ENCODE data around the gene ARID1B.

ARID1B gene

DNA sequence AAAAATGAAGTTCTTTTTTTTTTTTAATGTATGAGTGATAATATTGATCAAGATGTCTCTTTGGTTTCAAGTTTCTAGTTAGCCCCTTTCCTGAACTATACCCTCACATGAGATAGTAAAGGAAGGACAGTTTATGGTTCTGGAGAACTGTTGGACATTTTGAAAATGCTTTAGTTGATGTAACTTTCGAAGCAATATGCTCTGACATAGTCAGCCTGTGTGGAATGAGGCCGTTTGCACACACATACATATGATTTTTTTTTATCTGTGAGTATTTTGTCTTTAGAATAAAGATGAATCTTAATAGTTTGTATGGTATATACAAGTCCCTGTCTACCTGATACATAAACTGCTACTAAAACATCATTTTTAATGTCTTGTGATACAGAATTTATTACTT lies 177.0 kb downstream of the ARID1B start:
- no peak for DNase-seq (ENCODE audit: extremely low read depth in 1 of 2, low read depth in 1 of 2)

DNA sequence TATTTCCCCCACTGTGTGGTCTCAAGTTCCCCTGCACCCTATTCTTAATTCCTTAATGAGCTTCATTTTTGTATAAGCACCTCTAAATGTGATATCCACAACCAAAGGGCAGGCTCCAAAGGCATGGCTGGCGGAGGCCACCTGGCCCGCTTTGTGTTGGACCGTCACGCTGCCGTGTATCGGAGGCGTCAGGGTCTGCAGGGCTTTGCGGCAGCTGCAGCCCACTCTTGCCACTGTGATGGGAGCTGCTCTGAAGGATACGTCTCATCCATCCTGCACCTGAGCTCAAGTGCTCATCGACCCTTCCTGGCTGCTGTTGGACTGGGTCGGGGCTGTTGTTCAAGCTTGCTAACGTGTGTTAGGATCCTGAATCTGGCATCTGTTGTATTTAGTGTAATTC lies 177.6 kb downstream of the ARID1B start:
- DNase-seq (ENCODE audit: extremely low read depth in 1 of 2, low read depth in 1 of 2), result no peak

DNA sequence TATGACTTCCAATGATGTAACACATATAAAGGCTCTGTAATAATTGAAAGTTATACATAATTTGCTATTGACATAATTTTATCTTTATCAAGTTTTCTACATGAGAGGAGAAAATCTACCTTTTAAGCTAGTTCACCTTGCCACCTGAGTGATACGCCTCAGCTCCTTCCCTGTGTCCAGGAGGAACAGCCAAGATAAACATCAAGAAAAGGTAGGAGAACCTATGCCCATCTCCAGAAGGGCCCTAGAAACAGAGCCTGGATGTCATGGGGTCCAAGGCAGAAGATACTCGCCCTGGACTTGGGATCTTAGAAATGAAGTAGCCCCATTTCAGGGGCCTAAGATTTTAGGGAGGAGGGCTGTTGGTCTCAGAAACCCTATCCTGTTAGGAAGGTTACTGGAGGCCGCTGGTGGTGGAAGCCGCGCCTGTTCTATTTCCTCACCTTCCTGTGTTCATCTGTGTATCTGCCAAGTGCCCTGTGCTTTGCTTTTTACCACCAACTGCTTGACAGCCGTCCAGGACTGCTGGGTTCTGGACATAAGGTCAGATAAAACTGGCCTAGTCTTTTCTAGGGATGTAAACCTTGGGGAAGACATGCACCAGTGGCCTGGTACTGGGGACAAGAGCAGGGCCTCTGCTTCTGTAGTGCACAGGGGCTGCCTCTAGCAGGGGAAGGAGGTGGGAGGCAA lies 178.5 kb downstream of the ARID1B start:
- no peak for DNase-seq (ENCODE audit: extremely low read depth in 1 of 2, low read depth in 1 of 2)

DNA sequence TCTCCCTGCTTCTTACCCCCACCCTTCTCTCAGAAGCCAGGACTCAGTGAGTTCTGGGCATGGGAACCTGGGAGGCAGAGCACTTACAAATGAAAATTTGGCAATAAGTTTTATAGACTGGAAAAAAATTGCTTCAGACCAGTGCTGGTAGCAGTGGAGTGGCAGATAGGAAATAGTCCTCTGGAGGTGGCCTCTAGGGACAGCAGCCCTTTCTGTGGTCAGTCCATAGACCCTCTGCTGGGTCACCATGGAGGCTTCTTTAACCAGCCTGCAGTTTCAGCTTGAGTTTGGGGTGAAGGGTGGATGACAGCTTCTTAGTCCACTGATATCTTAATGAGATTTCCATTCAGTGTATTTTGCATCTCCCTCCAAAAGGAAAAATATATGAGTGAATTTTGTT lies 179.1 kb downstream of the ARID1B start:
- no peak for DNase-seq (ENCODE audit: extremely low read depth in 1 of 2, low read depth in 1 of 2)

DNA sequence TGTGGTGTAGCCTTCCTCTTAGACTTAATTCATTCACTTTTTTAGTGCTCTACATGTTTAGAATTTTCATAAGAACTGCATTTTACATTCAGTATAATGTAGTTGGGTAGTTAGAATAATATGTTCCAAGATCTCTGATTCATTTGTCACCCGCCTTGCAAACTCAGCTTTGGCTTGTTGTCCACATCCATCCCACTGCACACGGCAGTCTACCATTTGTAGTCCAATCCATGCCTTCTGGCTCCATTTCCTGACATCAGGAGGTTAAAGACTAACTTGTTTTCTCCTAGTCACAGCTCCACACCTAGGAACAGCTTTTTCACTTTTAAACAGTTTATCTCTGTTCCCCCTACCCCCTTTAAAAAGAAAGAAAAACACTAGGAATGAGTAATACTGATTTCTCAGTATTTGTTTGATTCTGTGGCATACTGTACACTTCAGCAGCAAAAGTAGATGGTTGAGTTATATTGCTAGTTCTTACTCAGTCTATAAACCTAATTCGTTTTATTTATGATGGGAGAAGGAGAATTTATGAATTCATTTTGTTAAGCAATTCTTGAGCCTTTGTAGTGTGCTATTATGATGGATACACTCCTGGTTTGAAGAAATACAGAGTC lies 180.9 kb downstream of the ARID1B start:
- DNase-seq (ENCODE audit: extremely low read depth in 1 of 2, low read depth in 1 of 2), result no peak

DNA sequence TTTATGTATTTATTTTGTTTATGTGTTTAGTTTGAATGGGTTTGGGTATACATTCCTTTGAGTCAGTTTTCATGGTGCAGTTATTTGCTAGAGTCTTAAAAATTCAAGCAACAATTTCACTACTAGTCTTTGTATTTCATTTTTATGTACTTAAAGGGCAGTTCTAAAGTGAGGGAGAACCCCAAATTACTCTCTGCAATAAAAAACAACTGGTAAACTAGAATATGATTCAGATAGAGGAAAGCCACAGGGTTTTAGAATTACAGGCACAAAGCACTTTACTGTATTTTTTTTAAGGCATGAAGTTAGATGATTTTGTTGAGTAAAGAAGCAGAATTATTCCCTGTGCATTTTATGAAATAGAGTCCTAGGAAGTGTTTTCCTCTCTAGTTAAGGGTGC lies 183.3 kb downstream of the ARID1B start:
- DNase-seq (ENCODE audit: extremely low read depth in 1 of 2, low read depth in 1 of 2), result no peak

DNA sequence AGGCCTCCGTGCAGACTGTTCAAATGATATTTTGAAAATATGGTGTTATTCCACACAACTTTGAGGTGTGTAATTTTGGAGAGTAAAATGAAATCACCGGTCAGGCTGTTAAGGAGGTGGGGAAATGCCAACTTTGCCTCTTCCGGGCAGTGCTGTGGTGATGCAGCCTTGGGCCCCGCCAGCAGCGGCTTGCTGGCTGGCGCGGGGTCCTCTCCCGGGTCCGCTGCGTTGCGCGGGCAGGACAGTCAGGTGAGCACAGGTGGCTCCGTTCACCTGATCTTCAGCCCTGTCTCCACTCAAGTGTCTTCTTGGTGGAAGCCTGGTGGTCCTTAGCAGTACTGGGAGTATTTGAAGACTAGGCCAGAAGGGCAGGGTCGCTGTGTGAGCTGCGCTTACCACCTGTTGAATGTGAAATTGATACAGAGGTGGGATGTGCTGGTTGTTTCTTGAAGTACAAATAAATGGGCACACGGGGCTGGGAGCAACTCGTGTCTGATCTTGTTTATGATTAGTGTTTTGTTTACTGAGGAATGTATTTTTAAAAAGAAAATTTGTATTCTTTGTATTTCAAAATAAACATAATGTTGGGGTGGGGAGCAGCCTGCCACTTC lies 184.2 kb downstream of the ARID1B start:
- no peak for DNase-seq (ENCODE audit: extremely low read depth in 1 of 2, low read depth in 1 of 2)

DNA sequence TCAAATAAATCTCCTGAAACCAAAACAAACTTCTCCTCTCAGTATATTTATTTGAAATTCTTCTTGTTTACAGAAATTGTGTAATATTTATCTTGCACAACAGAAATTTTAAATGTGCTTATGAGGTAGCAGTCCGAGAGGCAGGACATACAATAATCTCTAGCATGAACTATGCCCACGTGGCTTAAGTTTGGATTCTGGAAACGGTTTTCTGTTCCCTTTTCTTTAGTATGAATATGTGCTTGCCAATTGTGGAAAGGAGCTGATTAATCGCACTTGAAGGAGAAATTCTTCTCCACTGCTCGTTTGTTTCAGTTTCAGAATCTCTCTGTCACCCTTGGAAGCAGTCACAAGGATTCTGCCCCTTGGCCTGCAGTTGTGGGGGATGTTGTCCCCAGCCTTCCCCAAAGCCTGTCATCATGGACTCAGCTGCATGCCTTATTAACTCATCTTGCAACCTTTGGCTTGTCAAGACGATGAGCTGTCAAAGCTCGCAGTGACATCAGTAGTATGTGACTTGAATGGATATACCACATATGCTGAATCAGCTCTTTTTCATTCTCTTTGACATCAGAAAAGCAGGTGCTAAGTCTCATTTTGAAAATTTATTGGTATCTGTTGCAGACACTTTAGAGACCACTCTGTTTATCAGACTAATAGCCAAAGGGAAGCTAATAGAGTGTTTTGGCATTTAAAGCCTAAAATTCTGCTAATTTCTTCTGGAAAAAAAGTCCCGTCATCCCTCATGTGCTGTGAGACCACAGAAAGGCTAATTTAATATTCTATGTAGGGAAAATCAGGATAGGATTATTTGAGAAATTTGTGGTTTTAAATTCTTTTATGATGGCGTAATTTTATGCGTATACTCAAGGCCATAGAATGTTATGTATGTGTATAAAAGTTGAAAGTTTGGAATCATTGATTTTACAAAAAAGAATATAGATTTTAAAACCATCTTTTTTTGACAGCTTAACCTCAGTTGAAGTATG lies 186.8 kb downstream of the ARID1B start:
- no peak for DNase-seq (ENCODE audit: extremely low read depth in 1 of 2, low read depth in 1 of 2)

DNA sequence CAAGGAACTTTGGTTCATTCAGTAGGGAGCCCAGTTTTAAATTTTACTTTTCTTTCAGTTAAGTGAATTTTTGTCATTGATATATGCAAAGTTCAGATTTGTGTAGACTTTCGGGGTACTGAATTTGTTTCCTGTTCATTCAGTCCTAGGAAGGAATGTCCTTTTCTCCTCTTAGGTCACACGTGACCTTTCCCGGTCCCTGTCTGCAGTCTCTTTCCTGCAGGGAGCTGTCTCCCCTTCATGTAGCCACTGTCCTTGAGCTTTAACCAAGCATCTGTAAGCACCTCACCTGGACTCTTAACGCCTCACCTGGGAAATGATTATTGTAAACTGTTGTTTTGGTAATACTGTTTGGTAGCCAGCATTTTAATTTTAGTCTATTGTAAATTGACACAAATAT lies 190.7 kb downstream of the ARID1B start:
- DNase-seq (ENCODE audit: extremely low read depth in 1 of 2, low read depth in 1 of 2), result no peak

DNA sequence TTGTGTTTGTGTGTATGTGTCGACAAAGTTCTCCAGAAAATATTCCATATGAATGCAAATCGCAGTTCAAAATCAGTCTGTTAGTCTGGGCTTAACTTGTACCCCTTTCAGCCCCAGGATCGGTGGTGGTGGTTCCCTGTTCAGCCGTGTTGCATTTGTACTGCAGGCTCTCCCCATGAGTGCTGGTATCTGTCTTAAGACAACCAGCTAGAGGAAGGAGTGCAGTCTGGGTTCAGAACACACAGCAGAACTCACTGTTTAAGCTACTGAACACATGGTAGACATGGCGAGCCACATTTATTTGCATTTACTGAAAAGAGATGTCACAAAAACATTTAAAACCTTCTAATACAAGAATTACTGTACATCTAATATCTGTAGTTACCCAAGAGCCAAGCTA lies 192.1 kb downstream of the ARID1B start:
- DNase-seq (ENCODE audit: extremely low read depth in 1 of 2, low read depth in 1 of 2), result no peak

DNA sequence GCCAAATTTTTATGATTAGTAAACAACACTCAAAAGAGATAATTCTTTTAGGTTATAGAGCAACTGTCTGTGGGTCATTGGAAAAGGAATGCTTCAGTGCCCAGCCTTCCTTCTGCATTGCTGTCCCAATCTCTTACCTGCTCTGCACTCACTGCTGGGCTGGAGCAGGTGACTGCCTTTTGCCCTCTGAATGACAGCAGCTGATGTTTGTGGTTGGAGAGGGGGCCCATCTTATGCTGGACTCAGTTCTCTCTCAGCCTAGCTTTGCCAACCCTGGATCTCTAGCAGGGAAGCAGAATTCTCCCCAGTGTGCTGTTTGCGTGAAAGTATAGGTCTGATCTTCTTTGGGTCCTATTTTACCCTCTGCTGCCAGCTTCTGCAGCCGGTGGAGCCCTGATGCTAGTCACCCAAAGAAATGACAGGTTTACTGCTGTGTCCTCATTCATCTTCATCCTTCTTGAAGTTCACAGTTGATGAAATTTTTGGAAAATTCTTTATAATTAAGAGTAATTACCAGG lies 193.5 kb downstream of the ARID1B start:
- no peak for DNase-seq (ENCODE audit: extremely low read depth in 1 of 2, low read depth in 1 of 2)

DNA sequence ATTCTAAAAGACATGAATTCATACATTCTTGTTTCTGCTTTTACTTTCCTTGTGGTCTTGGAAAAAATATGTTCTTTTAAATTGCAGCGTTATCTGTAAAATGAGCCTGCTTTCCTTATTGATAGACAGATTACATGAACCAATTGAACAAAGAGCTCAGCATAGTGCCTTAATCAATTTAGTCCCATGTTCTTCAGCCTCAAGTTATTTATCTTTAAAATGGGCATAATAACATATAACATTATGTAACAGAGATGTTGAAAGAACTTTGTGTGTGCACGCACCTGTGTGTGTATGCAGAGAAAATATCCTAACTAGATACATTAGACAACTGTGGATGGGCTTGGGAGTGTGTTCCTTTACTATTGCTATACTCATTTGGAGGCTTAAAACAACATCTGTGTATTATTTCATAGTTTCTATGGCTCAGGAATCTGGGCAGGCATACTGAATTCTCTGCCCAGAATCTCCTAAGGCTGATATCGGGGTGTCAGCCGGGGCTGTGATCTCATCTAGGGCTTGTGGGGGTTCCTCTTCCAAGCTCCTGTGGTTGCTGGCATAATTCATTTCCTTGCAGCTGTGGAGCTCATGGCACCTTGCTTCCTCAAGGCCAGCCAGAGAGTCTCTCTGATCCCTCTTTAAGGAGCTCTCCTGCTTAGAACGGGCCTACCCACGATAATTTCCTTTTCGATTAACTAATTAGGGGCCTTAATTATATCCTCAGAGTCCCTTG lies 194.1 kb downstream of the ARID1B start:
- no peak for DNase-seq (ENCODE audit: extremely low read depth in 1 of 2, low read depth in 1 of 2)

DNA sequence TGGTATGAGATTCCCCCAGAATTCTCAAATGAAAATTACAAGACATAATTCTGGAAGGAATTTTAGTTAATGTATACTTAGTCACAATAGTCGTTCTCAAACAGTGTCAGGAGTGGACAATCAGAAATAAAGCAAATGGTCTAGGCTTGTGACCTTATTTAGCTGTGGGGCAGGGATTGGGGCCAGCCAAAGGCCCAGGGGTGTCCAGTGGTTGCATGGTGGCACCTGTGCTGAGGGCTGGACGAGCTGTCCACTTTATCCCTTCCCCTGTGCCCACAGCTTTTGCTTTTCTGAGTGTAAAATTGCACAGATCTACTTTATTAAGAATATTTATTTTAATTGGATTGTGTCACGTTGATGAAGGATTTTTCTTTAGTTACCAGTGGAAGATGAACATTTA lies 195.0 kb downstream of the ARID1B start:
- DNase-seq (ENCODE audit: extremely low read depth in 1 of 2, low read depth in 1 of 2), result no peak

DNA sequence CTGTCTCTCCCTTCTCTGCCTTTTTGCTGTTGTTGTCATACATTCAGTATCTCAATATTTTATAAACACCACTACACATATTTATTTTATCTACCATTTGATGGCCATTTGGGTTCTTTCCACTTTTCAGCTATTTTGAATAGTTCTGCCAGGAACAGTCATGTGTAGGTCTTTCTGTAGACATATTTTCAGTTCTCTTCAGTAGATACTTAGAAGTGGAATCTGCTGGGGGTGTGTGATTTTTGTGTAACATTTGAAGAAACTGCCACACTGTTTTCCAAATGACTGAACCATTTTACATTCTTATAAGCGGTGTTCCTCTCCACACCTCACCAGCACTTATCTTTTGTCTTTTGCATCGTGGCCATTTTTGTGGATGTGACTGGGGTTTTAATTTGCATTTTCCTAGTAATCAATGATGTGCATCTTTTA lies 197.7 kb downstream of the ARID1B start:
- DNase-seq (ENCODE audit: extremely low read depth in 1 of 2, low read depth in 1 of 2), result no peak

DNA sequence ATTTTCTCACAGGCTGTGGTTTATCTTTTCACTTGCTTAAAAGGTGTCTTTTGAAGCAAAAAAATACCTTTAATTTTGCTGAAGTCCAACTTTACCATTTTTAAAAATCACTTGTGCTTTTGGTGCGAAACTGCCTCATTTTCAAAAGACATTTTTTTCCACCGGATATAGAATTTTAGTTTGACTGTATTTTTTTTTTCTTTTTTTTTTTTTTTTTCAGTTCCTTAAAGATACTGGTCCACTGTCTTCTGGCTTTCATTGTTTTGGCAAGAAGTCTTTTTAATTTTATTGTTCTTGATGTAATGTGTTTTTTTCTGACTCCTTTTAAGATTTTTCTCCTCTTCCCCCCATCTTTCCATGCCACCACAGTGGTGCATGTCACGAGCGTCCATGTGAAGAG lies 198.2 kb downstream of the ARID1B start:
- no peak for DNase-seq (ENCODE audit: extremely low read depth in 1 of 2, low read depth in 1 of 2)

DNA sequence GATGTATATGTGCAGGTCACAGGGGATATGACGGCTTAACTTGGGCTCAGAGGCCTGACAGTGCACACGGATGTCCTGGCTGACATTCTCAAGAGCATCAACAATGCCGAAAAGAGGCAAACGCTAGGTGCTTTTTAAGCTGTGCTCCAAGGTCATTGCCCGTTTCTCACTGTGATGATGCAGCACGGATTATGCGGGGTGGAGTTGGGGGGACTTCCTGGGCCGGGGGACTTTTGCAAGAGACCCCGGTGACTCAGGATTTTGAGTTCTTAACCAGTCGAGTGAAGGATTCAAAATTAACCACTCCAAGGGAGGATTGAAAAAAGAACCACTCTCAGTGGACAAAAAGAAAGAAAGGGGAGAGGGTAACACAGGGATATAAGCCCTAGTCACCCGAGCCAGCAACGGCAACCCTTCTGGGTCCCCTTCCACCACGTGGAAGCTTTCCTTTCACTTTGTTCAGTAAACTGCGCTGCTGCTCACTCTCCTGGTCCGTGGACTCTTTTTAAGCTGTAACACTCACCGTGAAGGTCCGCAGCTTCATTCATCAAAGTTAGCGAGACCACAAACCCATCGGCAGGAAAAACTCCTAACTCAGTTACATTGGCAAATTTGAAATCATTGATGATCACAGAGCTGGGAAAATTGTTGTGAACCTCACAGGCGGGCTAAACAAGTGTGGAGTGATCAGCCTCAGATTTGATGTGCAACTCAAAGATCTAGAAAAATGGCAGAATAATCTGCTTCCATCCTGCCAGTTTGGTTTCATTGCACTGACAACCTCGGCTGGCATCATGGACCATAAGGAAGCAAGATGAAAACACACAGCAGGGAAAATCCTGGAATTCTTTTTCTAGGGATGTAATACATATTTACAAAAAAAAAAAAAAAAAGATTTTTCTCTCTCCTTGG lies 199.3 kb downstream of the ARID1B start:
- no peak for DNase-seq (ENCODE audit: extremely low read depth in 1 of 2, low read depth in 1 of 2)

DNA sequence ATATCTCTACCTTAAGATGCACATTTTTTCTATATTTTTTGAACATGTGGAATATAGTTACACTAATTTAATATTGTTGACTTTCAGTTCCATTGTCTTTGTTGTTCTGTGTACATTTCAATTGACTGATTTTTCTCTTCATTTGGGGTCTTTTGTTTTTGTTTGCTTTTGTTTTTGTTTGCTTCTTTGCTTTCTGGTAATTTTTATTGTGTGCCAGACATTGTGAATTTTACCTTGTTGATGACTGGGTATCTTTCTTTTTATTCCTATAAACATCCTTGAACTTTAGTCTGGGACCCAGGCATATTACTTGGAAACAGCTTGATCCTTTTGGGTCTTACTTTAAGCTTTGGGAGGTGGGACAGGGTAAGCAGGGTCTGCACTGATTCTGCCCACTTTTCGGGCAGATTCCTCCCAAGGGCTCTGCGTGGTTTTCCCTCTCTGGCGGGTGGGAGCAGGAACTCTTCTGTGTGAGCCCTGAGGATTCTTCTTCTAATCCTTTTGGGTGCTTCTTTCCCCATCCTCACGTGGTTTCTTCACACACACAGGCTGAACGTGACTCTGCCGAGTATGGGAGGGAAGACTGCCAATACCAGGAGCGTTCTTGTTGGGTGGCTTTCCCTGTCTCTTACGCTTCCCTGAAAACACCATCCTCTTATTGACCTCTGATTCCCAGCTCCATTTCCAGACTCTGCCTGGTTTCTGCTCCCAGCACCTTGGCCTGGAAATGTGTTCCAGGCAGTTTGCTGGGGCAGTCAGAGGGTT lies 200.5 kb downstream of the ARID1B start:
- no peak for DNase-seq (ENCODE audit: extremely low read depth in 1 of 2, low read depth in 1 of 2)

DNA sequence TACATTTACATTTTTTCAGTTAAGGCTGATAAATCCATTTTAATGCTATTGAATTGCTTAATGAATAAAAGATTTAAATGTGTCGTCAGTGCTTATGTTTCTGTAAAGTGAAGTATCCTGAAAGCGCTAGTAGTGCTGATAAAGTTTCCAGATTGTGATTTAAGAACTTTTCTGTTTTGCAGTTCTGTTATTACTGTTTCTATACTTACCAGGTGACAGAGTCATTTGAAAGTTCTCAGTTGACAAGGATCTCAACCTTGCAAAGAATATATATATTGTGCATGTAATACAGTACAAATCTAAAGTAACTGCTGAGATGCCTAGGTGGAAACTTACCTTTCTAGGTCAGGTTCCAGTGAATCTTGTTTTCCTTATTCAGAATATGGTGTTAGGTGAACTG lies 201.8 kb downstream of the ARID1B start:
- no peak for DNase-seq (ENCODE audit: extremely low read depth in 1 of 2, low read depth in 1 of 2)

DNA sequence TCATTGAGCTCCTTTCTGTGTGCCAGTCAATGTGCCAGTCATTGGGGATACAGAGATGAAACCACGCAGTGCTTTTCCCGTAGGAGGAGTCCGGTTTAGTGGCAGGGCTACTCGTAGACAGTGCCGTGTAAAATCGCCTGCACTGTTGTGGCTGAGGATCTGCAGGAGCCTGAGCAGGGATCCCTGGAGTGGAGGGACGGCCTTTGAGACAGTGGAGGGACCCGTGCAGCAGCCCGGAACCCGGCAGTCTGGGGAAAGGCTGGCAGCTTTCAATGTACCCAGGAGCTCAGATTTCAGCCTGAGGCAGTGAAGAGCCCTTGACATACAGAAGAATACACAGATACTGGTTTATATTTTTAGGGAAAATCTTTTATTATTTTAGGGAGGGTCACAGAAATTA lies 203.3 kb downstream of the ARID1B start:
- no peak for DNase-seq (ENCODE audit: extremely low read depth in 1 of 2, low read depth in 1 of 2)
